Measurements from ENCODE around the gene PRLR.

Gene PRLR

GRCh38 chr5:35263266-35263877 is 33.1 kb upstream of the PRLR start:
- DNase-seq (ENCODE audit: low read depth): no peak
- H3K4me3 ChIP-seq (ENCODE audit: low read depth, low read length): no peak overlapping the region
- TF ChIP-seq CTCF (IDR thresholded peaks at IDR 0.05; ENCODE audit: low read depth, low read length) (no peak), POLR2A (IDR thresholded peaks at IDR 0.05; ENCODE audit: extremely low read depth, insufficient read length) (no peak), MYC (IDR thresholded peaks at IDR 0.05; ENCODE audit: low read depth, low read length) (no peak)
- TF ChIP-seq, protein P1, sequence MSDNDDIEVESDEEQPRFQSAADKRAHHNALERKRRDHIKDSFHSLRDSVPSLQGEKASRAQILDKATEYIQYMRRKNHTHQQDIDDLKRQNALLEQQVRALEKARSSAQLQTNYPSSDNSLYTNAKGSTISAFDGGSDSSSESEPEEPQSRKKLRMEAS (IDR thresholded peaks at IDR 0.05; ENCODE audit: low read depth, low read length): no peak

DNA sequence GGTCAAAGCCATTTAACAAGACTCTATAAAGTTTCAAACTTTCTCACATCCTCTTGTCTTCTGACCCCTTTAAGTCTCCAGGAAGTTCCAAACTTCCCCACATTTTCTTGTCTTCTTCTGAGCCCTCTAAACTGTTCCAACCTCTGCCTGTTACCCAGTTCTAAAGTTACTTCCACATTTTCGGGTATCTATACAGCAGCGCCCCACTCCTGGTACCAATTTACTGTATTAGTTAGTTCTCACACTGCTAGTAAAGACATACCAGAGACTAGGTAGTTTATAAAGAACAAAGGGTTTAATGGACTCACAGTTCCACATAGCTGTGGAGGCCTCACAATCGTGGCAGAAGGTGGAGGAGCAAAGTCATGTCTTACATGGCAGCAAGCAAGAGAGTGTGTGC is 23.3 kb upstream of the PRLR start:
- DNase-seq (ENCODE audit: low read depth): no peak
- H3K4me3 ChIP-seq (ENCODE audit: low read depth, low read length): no peak overlapping the region
- TF ChIP-seq CTCF (IDR thresholded peaks at IDR 0.05; ENCODE audit: low read depth, low read length) (no peak), POLR2A (IDR thresholded peaks at IDR 0.05; ENCODE audit: extremely low read depth, insufficient read length) (no peak), MYC (IDR thresholded peaks at IDR 0.05; ENCODE audit: low read depth, low read length) (no peak)
- TF ChIP-seq, protein P1 (IDR thresholded peaks at IDR 0.05; ENCODE audit: low read depth, low read length): no peak

- H3K4me3 ChIP-seq (ENCODE audit: low read depth, low read length): no peak overlapping the region
- no peak for TF ChIP-seq POLR2A (IDR thresholded peaks at IDR 0.05; ENCODE audit: extremely low read depth, insufficient read length)
- TF ChIP-seq, protein P1 (IDR thresholded peaks at IDR 0.05; ENCODE audit: low read depth, low read length): no peak
- DNase-seq (ENCODE audit: low read depth): no peak
Measured at GRCh38 chr5:35252963-35253362, 22.7 kb upstream of the PRLR start.

GRCh38 chr5:35248843-35249780 is 18.8 kb upstream of the PRLR start:
- H3K4me3 ChIP-seq (ENCODE audit: low read depth, low read length): no peak overlapping the region
- TF ChIP-seq, protein P1 (IDR thresholded peaks at IDR 0.05; ENCODE audit: low read depth, low read length): no peak
- TF ChIP-seq CTCF (IDR thresholded peaks at IDR 0.05; ENCODE audit: low read depth, low read length) (no peak), MYC (IDR thresholded peaks at IDR 0.05; ENCODE audit: low read depth, low read length) (no peak), POLR2A (IDR thresholded peaks at IDR 0.05; ENCODE audit: extremely low read depth, insufficient read length) (no peak)
- no peak for DNase-seq (ENCODE audit: low read depth)

DNA sequence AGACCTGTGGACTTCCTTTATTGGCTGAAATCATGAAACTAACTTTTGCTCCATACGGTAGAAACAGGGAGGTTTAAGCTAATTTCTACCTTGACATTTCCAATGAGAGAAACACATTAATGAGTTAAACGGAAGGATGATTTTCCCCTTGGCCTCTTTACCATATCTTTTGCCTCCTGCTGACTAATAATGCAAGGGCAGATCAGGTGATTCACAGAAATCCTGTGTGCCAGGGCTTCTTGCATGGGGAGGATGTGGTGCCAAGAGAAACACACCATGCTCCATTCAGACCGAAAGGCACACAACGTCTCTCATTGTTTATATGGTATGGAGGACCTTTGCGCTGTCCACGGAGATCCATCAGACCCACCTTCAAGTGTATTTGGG is 17.4 kb upstream of the PRLR start:
- TF ChIP-seq MYC (IDR thresholded peaks at IDR 0.05; ENCODE audit: low read depth, low read length): no peak
- TF ChIP-seq, protein P1 (IDR thresholded peaks at IDR 0.05; ENCODE audit: low read depth, low read length): no peak
- no peak for TF ChIP-seq POLR2A (IDR thresholded peaks at IDR 0.05; ENCODE audit: extremely low read depth, insufficient read length)
- TF ChIP-seq CTCF (IDR thresholded peaks at IDR 0.05; ENCODE audit: low read depth, low read length): no peak
- DNase-seq (ENCODE audit: low read depth): no peak
- H3K4me3 ChIP-seq (ENCODE audit: low read depth, low read length): no peak overlapping the region

All from NB4 (cell line).